Measurements from ENCODE around the gene MRPL36. TPM values are rescaled to one million over a fixed set of nuclear protein-coding genes. Genes with fewer than 3 reads are reported as not detected.

MRPL36 gene
- total RNA-seq, 4 donors from 2014 or later: 67.8 to 106 (median 75.3) TPM

- H3K27me3 ChIP-seq: peaks cover 4 to 15% (median 11%) of the 10 kb centered on the region in 3 donors
- DNase-seq: no peak
- no peak for ATAC-seq
- TF ChIP-seq CTCF (IDR thresholded peaks at IDR 0.05 in 4 of 5, conservative IDR thresholded peaks at IDR 0.05 in 1 of 5): no peak
- TF ChIP-seq POLR2A (IDR thresholded peaks at IDR 0.05): no peak
- no peaks in the 10 kb centered on the region for H3K9me3 ChIP-seq
- no peak overlapping the region for H3K27ac ChIP-seq
- in situ Hi-C loops (cut with MboI; ENCODE audit: low sequenced_read_pairs in 4 of 4) (loop anchor here in 3 of 4 donors (25.0 kb wide), 1 partner anchor 271 kb away; no protein-coding TSS in a partner anchor), intact Hi-C loops (cut with DNase I; ENCODE audit: low total_unique reads) (no loop called here)
- no peaks in the 10 kb centered on the region for H3K36me3 ChIP-seq
- H3K4me3 ChIP-seq: no peak overlapping the region
- H3K4me1 ChIP-seq: no peaks in the 10 kb centered on the region
Measured at GRCh38 chr5:1765880-1766235, 33.8 kb downstream of the MRPL36 start.

GRCh38 chr5:1765141-1765879, 34.3 kb downstream of the MRPL36 start:
- Histone ChIP-seq H3K9me3 (no peaks in the 10 kb centered on the region), H3K27ac (no peak overlapping the region), H3K27me3 (peaks cover 4 to 15% (median 11%) of the 10 kb centered on the region in 3 donors), H3K4me1 (no peaks in the 10 kb centered on the region), H3K36me3 (no peaks in the 10 kb centered on the region), H3K4me3 (no peak overlapping the region)
- DNase-seq: no peak
- TF ChIP-seq CTCF (IDR thresholded peaks at IDR 0.05 in 4 of 5, conservative IDR thresholded peaks at IDR 0.05 in 1 of 5): no peak
- no peak for TF ChIP-seq POLR2A (IDR thresholded peaks at IDR 0.05)
- no peak for ATAC-seq
- intact Hi-C loops (cut with DNase I; ENCODE audit: low total_unique reads): no loop called here
- in situ Hi-C loops (cut with MboI; ENCODE audit: low sequenced_read_pairs in 4 of 4): loop anchor here in 3 of 4 donors (25.0 kb wide), 1 partner anchor 272 kb away; no protein-coding TSS in a partner anchor

- ATAC-seq (no peak), DNase-seq (no peak)
- Histone ChIP-seq H3K27ac (no peak overlapping the region), H3K36me3 (no peaks in the 10 kb centered on the region), H3K4me1 (no peaks in the 10 kb centered on the region), H3K4me3 (no peak overlapping the region), H3K27me3 (peaks cover 4 to 15% (median 11%) of the 10 kb centered on the region in 3 donors), H3K9me3 (no peaks in the 10 kb centered on the region)
- in situ Hi-C loops (cut with MboI; ENCODE audit: low sequenced_read_pairs in 4 of 4): loop anchor here in 3 of 4 donors (25.0 kb wide), 1 partner anchor 273 kb away; no protein-coding TSS in a partner anchor
- intact Hi-C loops (cut with DNase I; ENCODE audit: low total_unique reads): no loop called here
- no peak for TF ChIP-seq POLR2A (IDR thresholded peaks at IDR 0.05)
Measured at GRCh38 chr5:1764606-1764960, 35.1 kb downstream of the MRPL36 start.

GRCh38 chr5:1763960-1764605, 35.6 kb downstream of the MRPL36 start:
- H3K4me3 ChIP-seq: no peak overlapping the region
- no peaks in the 10 kb centered on the region for H3K36me3 ChIP-seq
- H3K27me3 ChIP-seq: peaks cover 4 to 15% (median 11%) of the 10 kb centered on the region in 3 donors
- in situ Hi-C loops (cut with MboI; ENCODE audit: low sequenced_read_pairs in 4 of 4): loop anchor here in 3 of 4 donors (25.0 kb wide), 1 partner anchor 273 kb away; no protein-coding TSS in a partner anchor
- no peak for TF ChIP-seq CTCF (IDR thresholded peaks at IDR 0.05 in 4 of 5, conservative IDR thresholded peaks at IDR 0.05 in 1 of 5)
- TF ChIP-seq POLR2A (IDR thresholded peaks at IDR 0.05): no peak
- no peak for ATAC-seq
- H3K27ac ChIP-seq: no peak overlapping the region
- intact Hi-C loops (cut with DNase I; ENCODE audit: low total_unique reads): loop anchor here (1.0 kb wide), 1 partner anchor 274 kb away; no protein-coding TSS in a partner anchor
- no peak for DNase-seq
- no peaks in the 10 kb centered on the region for H3K4me1 ChIP-seq
- no peaks in the 10 kb centered on the region for H3K9me3 ChIP-seq

GRCh38 chr5:1763548-1763911, 36.1 kb downstream of the MRPL36 start:
- Histone ChIP-seq H3K27me3 (peaks cover 4 to 15% (median 11%) of the 10 kb centered on the region in 3 donors), H3K36me3 (no peaks in the 10 kb centered on the region), H3K9me3 (no peaks in the 10 kb centered on the region), H3K4me1 (no peaks in the 10 kb centered on the region), H3K4me3 (no peak overlapping the region), H3K27ac (no peak overlapping the region)
- intact Hi-C loops (cut with DNase I; ENCODE audit: low total_unique reads) (loop anchor here (1.0 kb wide), 1 partner anchor 275 kb away; no protein-coding TSS in a partner anchor), in situ Hi-C loops (cut with MboI; ENCODE audit: low sequenced_read_pairs in 4 of 4) (loop anchor here in 3 of 4 donors (25.0 kb wide), 1 partner anchor 274 kb away; no protein-coding TSS in a partner anchor)
- TF ChIP-seq CTCF (IDR thresholded peaks at IDR 0.05 in 4 of 5, conservative IDR thresholded peaks at IDR 0.05 in 1 of 5) (peak in 2 of 5 experiments; percentile 48 to 51), POLR2A (IDR thresholded peaks at IDR 0.05) (no peak)
- DNase-seq (no peak), ATAC-seq (no peak)
